NCI-H187 (cell line): ENCODE results near the gene CEP85L.

Source experiments
- DNase-seq, 2 experiments: peaks; one replicate each; lab custom pipeline; 2025; lab: John Stamatoyannopoulos, UW

Gene CEP85L

DNA sequence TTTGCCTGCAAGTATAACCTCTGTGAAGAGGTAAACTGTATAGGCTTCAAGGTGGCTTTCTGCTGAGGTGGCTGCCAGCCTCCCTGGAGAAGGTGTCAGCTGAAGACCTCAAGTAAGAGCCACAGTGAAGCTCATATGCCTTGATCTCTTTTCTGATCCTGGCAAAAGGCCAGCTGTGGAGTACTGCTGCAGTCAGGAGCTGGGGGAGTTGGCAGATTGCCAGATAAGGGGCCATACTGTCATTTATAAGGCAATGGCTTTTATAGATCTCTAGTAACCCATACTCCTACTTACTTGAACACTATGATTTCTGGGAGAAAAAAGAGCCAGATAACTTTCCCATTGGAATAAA, 8.8 kb upstream of the CEP85L start:
- peak; percentile 92 to 96 for DNase-seq

- DNase-seq: peak in 1 of 2 experiments; percentile 51
These were observed 8.3 kb upstream of the CEP85L start for GRCh38 chr6:118659513-118660217.

- DNase-seq: no peak
These were observed 5.6 kb upstream of the CEP85L start for GRCh38 chr6:118656847-118657451.

- no peak for DNase-seq
These were observed 742 bp upstream of the CEP85L start for GRCh38 chr6:118652051-118652615.

DNA sequence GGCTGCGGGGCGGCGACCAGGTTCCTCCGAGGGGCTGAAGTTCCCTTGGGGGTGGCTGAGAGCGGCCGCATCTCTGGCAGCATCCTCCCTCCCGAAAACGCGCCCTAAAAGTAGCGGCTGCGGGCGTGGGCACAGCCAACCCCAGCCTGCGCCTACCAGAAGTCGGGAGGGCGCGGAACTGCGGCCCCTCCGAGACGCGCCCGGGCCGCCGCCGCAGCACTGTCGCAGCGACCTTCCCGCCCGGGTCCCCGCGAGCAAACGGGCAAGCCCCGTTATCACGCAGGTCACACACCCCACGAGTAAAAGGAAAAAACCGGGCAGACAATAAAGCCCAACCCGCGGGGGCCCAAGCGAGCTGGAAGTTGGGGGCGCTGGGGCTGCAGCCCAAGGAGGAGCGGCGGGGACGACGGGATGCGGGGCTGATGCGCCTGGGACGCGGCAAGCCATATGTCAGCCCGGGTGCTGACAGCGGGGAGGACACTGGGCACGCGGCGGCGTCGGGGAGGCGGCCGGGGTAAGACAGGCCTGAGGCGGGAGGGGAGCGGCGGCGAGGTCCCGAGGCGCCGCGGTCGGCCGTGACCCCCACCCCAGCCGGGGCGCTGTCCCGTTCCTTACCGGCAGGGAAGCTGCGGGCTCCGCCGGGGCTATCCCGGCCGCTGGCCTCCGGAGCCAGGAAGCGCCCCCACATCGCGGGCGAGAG, 659 bp downstream of the CEP85L start:
- DNase-seq: no peak

DNA sequence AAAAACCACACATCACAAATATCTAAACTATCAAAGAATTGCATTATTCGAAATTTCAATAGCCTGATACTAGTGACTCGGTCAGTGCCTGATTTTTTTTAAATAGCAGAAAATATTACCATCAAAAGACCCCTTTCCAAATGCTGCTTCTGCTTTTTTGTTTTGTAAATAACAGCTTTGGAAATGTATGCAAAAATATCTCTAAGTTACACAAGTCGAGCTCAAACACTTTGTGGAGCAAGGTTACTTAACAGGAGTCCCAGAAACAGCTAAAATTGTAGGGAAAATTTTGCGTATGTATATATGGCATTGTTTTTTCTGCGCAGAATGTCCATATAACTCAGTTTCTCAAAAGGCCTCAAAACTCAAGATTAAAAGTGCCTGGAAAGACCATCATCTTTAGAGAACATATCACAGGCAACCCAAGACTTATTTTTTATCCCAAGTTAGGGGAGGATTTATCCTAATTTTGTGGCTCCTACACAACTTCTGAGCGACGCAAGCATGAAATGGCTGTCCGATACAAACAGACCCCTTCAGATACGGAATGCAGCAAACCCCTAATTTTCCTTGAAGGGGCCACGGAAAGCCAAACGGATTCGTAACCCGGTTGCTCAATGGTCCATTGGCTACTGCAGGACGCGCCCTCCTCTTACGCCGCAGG, 1.3 kb downstream of the CEP85L start:
- DNase-seq: no peak

DNA sequence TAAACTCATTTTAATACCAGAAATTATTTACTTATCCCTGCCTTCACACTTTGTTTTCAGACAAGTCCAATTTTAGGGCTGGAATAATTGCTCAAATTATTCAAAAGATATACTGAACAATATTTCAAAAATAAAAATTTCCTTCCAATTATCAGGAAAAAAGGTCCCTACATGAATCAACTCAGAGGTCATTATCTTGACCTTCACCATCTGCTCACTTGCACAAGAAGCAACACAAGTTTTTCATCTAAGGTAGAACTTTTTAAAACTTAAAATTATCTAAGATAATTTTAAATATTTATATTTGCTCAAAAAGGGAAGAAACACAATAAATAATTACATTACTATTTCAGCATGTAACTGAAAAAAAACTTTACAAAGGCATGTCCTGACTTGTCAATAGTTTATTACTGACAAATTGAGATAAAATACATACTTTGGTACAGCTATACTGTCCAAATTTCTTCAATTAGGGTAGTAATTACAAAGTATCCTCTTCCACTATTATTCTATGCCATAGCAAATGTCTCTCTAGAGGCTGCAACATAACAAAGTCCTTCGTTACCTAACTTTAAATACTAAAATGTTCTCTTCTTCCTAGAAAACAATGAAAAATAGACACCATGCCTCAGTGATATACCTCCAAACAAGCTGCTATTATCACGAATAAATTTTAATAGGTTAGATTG, 2.4 kb downstream of the CEP85L start:
- DNase-seq: no peak

GRCh38 chr6:118646977-118647376, 4.4 kb downstream of the CEP85L start:
- DNase-seq: no peak

GRCh38 chr6:118645395-118645794, 6.0 kb downstream of the CEP85L start:
- no peak for DNase-seq

DNA sequence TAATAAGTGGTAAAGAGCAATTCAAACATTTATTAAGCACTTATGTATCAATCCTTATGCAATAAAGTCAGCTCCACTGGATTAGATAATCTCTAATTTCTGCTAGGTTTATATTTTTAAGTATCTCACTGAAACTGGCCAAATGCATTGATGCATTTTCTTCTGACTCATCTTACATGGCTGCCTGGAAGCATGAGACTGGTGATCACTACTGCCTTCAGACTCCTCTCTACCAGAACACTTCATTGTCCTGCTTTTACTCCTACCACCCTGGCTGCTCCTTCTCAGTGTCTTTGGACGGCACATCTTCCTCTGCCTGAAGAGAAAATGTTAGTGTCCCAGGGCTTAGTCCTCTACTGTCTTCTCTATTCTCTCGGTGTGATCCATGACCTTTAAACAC, 7.4 kb downstream of the CEP85L start:
- no peak for DNase-seq

- DNase-seq: no peak
These were observed 10.3 kb downstream of the CEP85L start for GRCh38 chr6:118641042-118641441.

- DNase-seq: no peak
These were observed 12.1 kb downstream of the CEP85L start for GRCh38 chr6:118639054-118639964.

DNA sequence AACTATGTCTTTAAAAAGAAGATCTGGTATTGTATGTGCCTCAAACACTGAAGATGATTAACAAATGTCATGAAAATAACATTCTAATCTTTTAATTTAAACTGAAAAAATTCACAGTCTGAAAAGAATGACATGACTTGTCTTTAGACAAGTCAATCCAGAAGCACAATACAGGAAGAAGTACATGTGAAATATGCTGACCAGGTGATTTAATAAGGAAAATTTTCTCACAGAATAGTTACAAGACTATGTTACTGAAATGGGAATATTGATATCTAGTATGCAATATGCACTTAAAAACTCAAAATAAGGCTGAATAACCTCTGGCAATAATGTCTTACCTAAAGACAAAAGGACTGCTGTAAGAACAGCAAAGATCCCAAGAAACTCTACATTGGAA, 13.1 kb downstream of the CEP85L start:
- no peak for DNase-seq

GRCh38 chr6:118635909-118636735, 15.3 kb downstream of the CEP85L start:
- DNase-seq: no peak

DNA sequence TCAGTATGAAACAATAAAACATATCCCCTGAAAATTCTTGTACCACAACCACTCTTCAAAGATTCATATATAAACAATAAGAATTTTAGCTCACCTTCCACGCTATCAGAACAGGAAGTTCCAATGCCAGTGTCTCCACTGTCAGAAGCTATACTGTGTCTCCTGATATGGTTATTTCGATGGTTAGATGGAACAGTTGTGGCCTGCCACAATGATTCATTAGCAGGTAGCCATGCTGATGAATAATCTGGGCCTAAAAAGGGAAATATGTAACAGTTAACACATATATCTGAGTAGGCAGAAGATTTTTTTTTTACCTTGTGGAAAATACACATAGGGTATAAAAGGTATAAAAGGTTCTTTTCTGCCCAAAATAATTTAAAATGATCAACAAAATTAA, 19.0 kb downstream of the CEP85L start:
- no peak for DNase-seq

DNA sequence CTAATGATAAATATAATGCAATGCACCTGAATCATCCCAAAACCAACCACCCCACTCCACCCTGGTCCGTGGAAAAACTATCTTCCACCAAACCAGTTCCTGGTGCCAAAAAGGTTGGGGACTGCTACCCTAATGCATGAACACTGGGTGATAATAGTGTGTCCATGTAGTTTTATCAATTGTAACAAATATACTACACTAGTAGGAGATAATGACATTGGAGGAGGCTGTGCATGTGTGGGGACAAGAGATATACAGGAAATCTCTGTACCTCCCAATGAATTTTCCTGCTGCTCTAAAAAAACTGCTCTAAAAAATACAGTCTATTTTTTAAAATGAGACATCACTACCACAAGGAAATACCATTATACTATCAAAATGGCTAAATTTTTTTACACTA, 20.5 kb downstream of the CEP85L start:
- no peak for DNase-seq

GRCh38 chr6:118630067-118630466, 21.3 kb downstream of the CEP85L start:
- no peak for DNase-seq

DNA sequence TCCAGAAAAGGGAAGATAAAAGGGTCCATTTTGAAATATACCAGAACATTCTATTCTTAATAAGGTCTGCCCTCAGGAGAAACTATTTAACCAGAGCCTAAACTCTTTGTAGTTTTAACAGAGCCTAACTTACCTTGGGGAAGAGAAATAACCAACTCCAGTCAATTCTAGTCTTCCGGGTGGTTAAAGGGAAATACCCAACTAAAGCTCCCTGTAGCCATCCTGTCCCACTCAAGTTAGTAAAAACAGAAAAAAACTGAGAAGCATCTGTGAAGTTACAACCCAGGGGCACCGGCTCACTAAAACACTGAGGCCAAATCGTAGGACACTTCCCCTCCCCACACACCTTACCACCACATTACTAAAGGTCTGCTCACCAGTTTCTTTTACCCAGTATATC, 23.7 kb downstream of the CEP85L start:
- DNase-seq: no peak

DNA sequence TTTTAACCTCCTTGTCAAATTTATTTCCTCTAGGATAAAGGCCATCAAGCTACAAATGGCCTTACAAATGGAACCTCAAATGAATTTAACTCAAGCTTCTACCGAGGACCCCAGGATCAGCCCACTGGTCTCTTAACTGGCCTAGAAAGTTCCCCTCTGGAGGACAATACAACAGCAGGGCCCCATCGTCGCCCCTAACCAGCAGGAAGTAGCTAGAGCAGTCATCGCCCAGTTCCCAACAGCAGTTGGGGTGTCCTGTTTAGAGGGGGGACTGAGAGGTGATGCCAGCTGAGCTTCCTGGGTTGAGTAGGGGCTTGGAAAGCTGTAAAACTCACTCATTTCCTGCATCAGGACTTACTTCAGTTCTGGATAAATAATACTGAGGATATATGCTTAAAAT, 25.6 kb downstream of the CEP85L start:
- no peak for DNase-seq
